ENCODE results near the gene TMEM109.

GRCh38 chr11:60939855-60940254 lies 25.9 kb downstream of the TMEM109 start:
- no peak for TF ChIP-seq ZNF274 (IDR thresholded peaks at IDR 0.05; ENCODE audit: low read depth, low read length)
- TF ChIP-seq SUZ12 (IDR thresholded peaks at IDR 0.05; ENCODE audit: extremely low read depth, insufficient read depth, insufficient read length), result no peak
- TF ChIP-seq YY1 (IDR thresholded peaks at IDR 0.05; ENCODE audit: insufficient read depth, insufficient read length), result no peak
